ENCODE results near the gene TTC27. TPM values are rescaled to one million over a fixed set of nuclear protein-coding genes. Genes with fewer than 3 reads are reported as not detected.

TTC27 gene
- polyA plus RNA-seq, 1 donor from 2014 or later: 11.1 TPM

- Histone ChIP-seq H3K4me3 (ENCODE audit: low read length) (no peak overlapping the region), H3K36me3 (ENCODE audit: insufficient read depth, low read length) (no peaks in the 10 kb centered on the region), H4K20me1 (ENCODE audit: insufficient read depth) (no peaks in the 10 kb centered on the region), H3K4me2 (ENCODE audit: low read length) (no peak overlapping the region), H3K79me2 (replicated peaks; ENCODE audit: insufficient read depth, low read length) (no peaks in the 10 kb centered on the region), H2AFZ (ENCODE audit: low read depth, low read length) (no peak overlapping the region), H3K27ac (ENCODE audit: low read length) (no peak overlapping the region), H3K9me2 (ENCODE audit: insufficient read depth, low read length) (no peaks in the 10 kb centered on the region), H3K9me3 (ENCODE audit: low read length) (no peaks in the 10 kb centered on the region), H3F3A (ENCODE audit: insufficient read depth, low read length, poor library complexity, severe bottlenecking) (no peaks in the 10 kb centered on the region), H3K9ac (ENCODE audit: low read length) (no peak overlapping the region), H3K27me3 (ENCODE audit: insufficient read depth, low read depth, low read length) (no peaks in the 10 kb centered on the region)
- TF ChIP-seq EP300 (conservative IDR thresholded peaks at IDR 0.05; ENCODE audit: poor library complexity, severe bottlenecking) (no peak), TAF1 (IDR thresholded peaks at IDR 0.05; ENCODE audit: low read depth) (no peak), MXI1 (conservative IDR thresholded peaks at IDR 0.05; ENCODE audit: poor library complexity, severe bottlenecking) (no peak), CTCF (IDR thresholded peaks at IDR 0.05; ENCODE audit: poor library complexity, severe bottlenecking) (no peak), SMC3 (conservative IDR thresholded peaks at IDR 0.05; ENCODE audit: poor library complexity) (no peak), REST (IDR thresholded peaks at IDR 0.05; ENCODE audit: borderline replicate concordance) (no peak)
These were observed 159.4 kb downstream of the TTC27 start for GRCh38 chr2:32787207-32787606.

- no peak for TF ChIP-seq RAD21 (conservative IDR thresholded peaks at IDR 0.05)
- TF ChIP-seq POLR2AphosphoS5 (IDR thresholded peaks at IDR 0.05): no peak
- TF ChIP-seq EP300 (conservative IDR thresholded peaks at IDR 0.05; ENCODE audit: poor library complexity, severe bottlenecking): no peak
- TF ChIP-seq TAF1 (IDR thresholded peaks at IDR 0.05; ENCODE audit: low read depth): no peak
- no peak for TF ChIP-seq EZH2 (IDR thresholded peaks at IDR 0.05; ENCODE audit: borderline replicate concordance, insufficient read depth, low read length, poor library complexity, severe bottlenecking)
- TF ChIP-seq REST (IDR thresholded peaks at IDR 0.05; ENCODE audit: borderline replicate concordance): no peak
- TF ChIP-seq SMC3 (conservative IDR thresholded peaks at IDR 0.05; ENCODE audit: poor library complexity): no peak
- TF ChIP-seq CTCF (IDR thresholded peaks at IDR 0.05; ENCODE audit: poor library complexity, severe bottlenecking): no peak
- no peak for TF ChIP-seq MXI1 (conservative IDR thresholded peaks at IDR 0.05; ENCODE audit: poor library complexity, severe bottlenecking)
These were observed 160.3 kb downstream of the TTC27 start for GRCh38 chr2:32788114-32788513.

More at GRCh38 chr2:32788114-32788513, 160.3 kb downstream of the TTC27 start:
- H3K36me3 ChIP-seq (ENCODE audit: insufficient read depth, low read length): no peaks in the 10 kb centered on the region
- H2AFZ ChIP-seq (ENCODE audit: low read depth, low read length): no peak overlapping the region
- no peak overlapping the region for H3K9ac ChIP-seq (ENCODE audit: low read length)
- no peak overlapping the region for H3K27ac ChIP-seq (ENCODE audit: low read length)
- no peaks in the 10 kb centered on the region for H3F3A ChIP-seq (ENCODE audit: insufficient read depth, low read length, poor library complexity, severe bottlenecking)
- no peak overlapping the region for H3K4me2 ChIP-seq (ENCODE audit: low read length)
- H3K79me2 ChIP-seq (replicated peaks; ENCODE audit: insufficient read depth, low read length): no peaks in the 10 kb centered on the region
- no peaks in the 10 kb centered on the region for H3K27me3 ChIP-seq (ENCODE audit: insufficient read depth, low read depth, low read length)
- no peaks in the 10 kb centered on the region for H3K9me2 ChIP-seq (ENCODE audit: insufficient read depth, low read length)
- no peaks in the 10 kb centered on the region for H3K9me3 ChIP-seq (ENCODE audit: low read length)
- H4K20me1 ChIP-seq (ENCODE audit: insufficient read depth): no peaks in the 10 kb centered on the region
- no peak overlapping the region for H3K4me3 ChIP-seq (ENCODE audit: low read length)

Data from neural cell (in vitro differentiated cells).